Stomach smooth muscle (tissue), 2 donors: ENCODE data around the gene PLA2G4F.

ENCODE experiments used
- H3K27ac ChIP-seq: one replicate; pipeline ENCODE4 v1.7.0; 2013; ENCODE audit warnings: mild to moderate bottlenecking, low read length, inconsistent platforms
- H3K27me3 ChIP-seq, 2 donors: one replicate each; pipeline ENCODE4 v1.7.0; 2013; ENCODE audit warnings: low read length in 2 of 2; ENCODE audit not compliant: insufficient read depth in 2 of 2, control insufficient read depth in 1 of 2
- H3K36me3 ChIP-seq, 2 donors: one replicate each; pipeline ENCODE4 v1.7.0; 2013; ENCODE audit warnings: low read length in 2 of 2; ENCODE audit not compliant: control insufficient read depth in 2 of 2, insufficient read depth in 2 of 2
- H3K4me1 ChIP-seq: one replicate; pipeline ENCODE4 v1.7.0; 2013; ENCODE audit warnings: low read length; ENCODE audit not compliant: control insufficient read depth, insufficient read depth
- H3K4me3 ChIP-seq, 2 donors: one replicate each; pipeline ENCODE4 v1.7.0; 2013; ENCODE audit warnings: low read length in 2 of 2
- H3K9ac ChIP-seq, 2 donors: one replicate each; pipeline ENCODE4 v1.7.0; 2013; ENCODE audit warnings: low read length in 2 of 2, mild to moderate bottlenecking in 1 of 2
- H3K9me3 ChIP-seq, 2 donors: one replicate each; pipeline ENCODE4 v1.7.0; 2013; ENCODE audit warnings: low read length in 2 of 2; ENCODE audit not compliant: control insufficient read depth in 2 of 2
- donor health status: healthy.
- donor health status: Pancreatic carcinoma.

PLA2G4F gene

GRCh38 chr15:42146551-42147430, 9.6 kb downstream of the PLA2G4F start:
- no peaks in the 10 kb centered on the region for H3K4me1 ChIP-seq
- H3K27me3 ChIP-seq = no peaks in the 10 kb centered on the region
- H3K36me3 ChIP-seq = no peaks in the 10 kb centered on the region
- H3K27ac ChIP-seq = no peak overlapping the region
- no peak overlapping the region for H3K9ac ChIP-seq
- no peaks in the 10 kb centered on the region for H3K9me3 ChIP-seq
- H3K4me3 ChIP-seq = no peak overlapping the region

- Histone ChIP-seq H3K9ac (no peak overlapping the region), H3K27ac (no peak overlapping the region), H3K4me1 (no peaks in the 10 kb centered on the region), H3K36me3 (no peaks in the 10 kb centered on the region), H3K4me3 (no peak overlapping the region), H3K27me3 (no peaks in the 10 kb centered on the region), H3K9me3 (no peaks in the 10 kb centered on the region)
These were observed 10.6 kb downstream of the PLA2G4F start for GRCh38 chr15:42145546-42146455.

GRCh38 chr15:42144841-42145375, 11.5 kb downstream of the PLA2G4F start:
- Histone ChIP-seq H3K27me3 (no peaks in the 10 kb centered on the region), H3K27ac (no peak overlapping the region), H3K4me3 (no peak overlapping the region), H3K4me1 (no peaks in the 10 kb centered on the region), H3K36me3 (no peaks in the 10 kb centered on the region), H3K9me3 (no peaks in the 10 kb centered on the region), H3K9ac (no peak overlapping the region)

GRCh38 chr15:42143866-42144625, 12.4 kb downstream of the PLA2G4F start:
- H3K36me3 ChIP-seq = no peaks in the 10 kb centered on the region
- no peaks in the 10 kb centered on the region for H3K4me1 ChIP-seq
- no peak overlapping the region for H3K4me3 ChIP-seq
- H3K9ac ChIP-seq = no peak overlapping the region
- no peaks in the 10 kb centered on the region for H3K9me3 ChIP-seq
- no peak overlapping the region for H3K27ac ChIP-seq
- no peaks in the 10 kb centered on the region for H3K27me3 ChIP-seq

GRCh38 chr15:42143356-42143755, 13.1 kb downstream of the PLA2G4F start:
- H3K4me1 ChIP-seq = no peaks in the 10 kb centered on the region
- H3K27ac ChIP-seq = no peak overlapping the region
- H3K9me3 ChIP-seq = no peaks in the 10 kb centered on the region
- H3K27me3 ChIP-seq = no peaks in the 10 kb centered on the region
- no peak overlapping the region for H3K4me3 ChIP-seq
- H3K36me3 ChIP-seq = no peaks in the 10 kb centered on the region
- H3K9ac ChIP-seq = no peak overlapping the region

- no peaks in the 10 kb centered on the region for H3K36me3 ChIP-seq
- H3K9ac ChIP-seq = no peak overlapping the region
- no peak overlapping the region for H3K4me3 ChIP-seq
- no peaks in the 10 kb centered on the region for H3K9me3 ChIP-seq
- H3K4me1 ChIP-seq = no peaks in the 10 kb centered on the region
- no peak overlapping the region for H3K27ac ChIP-seq
- H3K27me3 ChIP-seq = no peaks in the 10 kb centered on the region
These were observed 14.4 kb downstream of the PLA2G4F start for GRCh38 chr15:42141795-42142667.

GRCh38 chr15:42141246-42141645, 15.2 kb downstream of the PLA2G4F start:
- no peaks in the 10 kb centered on the region for H3K27me3 ChIP-seq
- H3K36me3 ChIP-seq = no peaks in the 10 kb centered on the region
- H3K9me3 ChIP-seq = no peaks in the 10 kb centered on the region
- no peak overlapping the region for H3K4me3 ChIP-seq
- H3K27ac ChIP-seq = no peak overlapping the region
- H3K9ac ChIP-seq = no peak overlapping the region
- no peaks in the 10 kb centered on the region for H3K4me1 ChIP-seq

- no peak overlapping the region for H3K4me3 ChIP-seq
- H3K36me3 ChIP-seq = no peaks in the 10 kb centered on the region
- H3K4me1 ChIP-seq = no peaks in the 10 kb centered on the region
- no peaks in the 10 kb centered on the region for H3K9me3 ChIP-seq
- no peaks in the 10 kb centered on the region for H3K27me3 ChIP-seq
- no peak overlapping the region for H3K9ac ChIP-seq
- H3K27ac ChIP-seq = no peak overlapping the region
These were observed 15.9 kb downstream of the PLA2G4F start for GRCh38 chr15:42140383-42141070.

- no peaks in the 10 kb centered on the region for H3K9me3 ChIP-seq
- no peaks in the 10 kb centered on the region for H3K36me3 ChIP-seq
- H3K27ac ChIP-seq = no peak overlapping the region
- H3K27me3 ChIP-seq = no peaks in the 10 kb centered on the region
- no peak overlapping the region for H3K9ac ChIP-seq
- no peak overlapping the region for H3K4me3 ChIP-seq
- no peaks in the 10 kb centered on the region for H3K4me1 ChIP-seq
These were observed 16.8 kb downstream of the PLA2G4F start for GRCh38 chr15:42139596-42139995.
